ENCODE measurements around the gene TMEM222. TPM values are rescaled to one million over a fixed set of nuclear protein-coding genes. Genes with fewer than 3 reads are reported as not detected.

TMEM222 gene
- total and polyA plus RNA-seq, 10 of the 15 experiments (the other 5 are each of a cell fraction or from before 2014, with no cell fraction given): 3.8 to 43.5 (median 35.4) TPM

DNA sequence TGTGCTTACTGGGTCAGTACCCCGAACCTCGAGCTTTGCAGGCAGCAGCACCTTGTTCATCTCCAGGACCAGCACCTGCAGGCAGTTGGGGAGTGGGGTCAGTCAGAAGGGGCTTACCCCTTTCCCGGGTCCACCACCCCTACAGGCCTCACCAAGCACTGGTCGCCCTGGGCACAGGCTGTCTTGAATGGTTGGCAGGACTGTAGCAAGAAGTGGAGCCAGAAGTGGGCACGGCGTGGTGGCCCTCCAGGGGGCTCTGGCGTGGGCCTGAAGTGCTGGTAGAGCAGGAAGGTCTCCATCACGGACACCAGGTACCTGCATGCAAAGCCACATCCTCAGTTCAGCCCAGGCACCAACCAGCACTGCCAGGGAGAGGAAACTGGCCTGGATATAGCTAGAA lies 39.6 kb downstream of the TMEM222 start:
- DNase-seq (ENCODE audit: low read depth, low spot score): no peak

More for the DNA sequence above, 39.6 kb downstream of the TMEM222 start:
- ChIA-PET POLR2A (interaction anchor here (1.1 kb wide), 1 partner anchor 244 kb away, joined by 3 read pairs; no protein-coding TSS in a partner anchor), RAD21 (ENCODE audit: unreplicated experiment) (interaction anchor here (0.6 kb wide), 1 partner anchor 23 kb away, joined by 4 read pairs; no protein-coding TSS in a partner anchor), CTCF (interaction anchor here (1.8 to 2.4 kb wide), 2 partner anchors 9 to 30 kb away, joined by 5 to 9 read pairs; partner anchors contain the start of gene GPR3), SMC1A (ENCODE audit: uncharacterized antibody, unreplicated experiment) (interaction anchor here (1.3 kb wide), 1 partner anchor 26 kb away, joined by 4 read pairs; no protein-coding TSS in a partner anchor)
- H2AFZ ChIP-seq (ENCODE audit: control insufficient read depth, low read depth, low read length): no peak overlapping the region
- H3K27me3 ChIP-seq (replicated peaks in 1 of 2; ENCODE audit: control insufficient read depth in 2 of 2, insufficient read depth in 2 of 2, low read length in 1 of 2): no peaks in the 10 kb centered on the region; a peak in 1 of 4 replicates
- H3K36me3 ChIP-seq (ENCODE audit: control insufficient read depth in 2 of 2, insufficient read depth in 2 of 2, low read length in 1 of 2): no peaks in the 10 kb centered on the region
- no peaks in the 10 kb centered on the region for H3K9me3 ChIP-seq (replicated peaks; ENCODE audit: control insufficient read depth, insufficient read depth, low read length)
- no peak overlapping the region for H3K4me2 ChIP-seq (ENCODE audit: control insufficient read depth, insufficient read depth)
- WGBS (ENCODE audit: insufficient coverage, insufficient replicate concordance, low lambda C conversion rate, missing lambda C conversion rate): 76% methylated on average over 8 of the region's 8 CpGs
- no peaks in the 10 kb centered on the region for H3K79me2 ChIP-seq (ENCODE audit: control insufficient read depth, insufficient read depth, low read length)
- H3K27ac ChIP-seq (ENCODE audit: control insufficient read depth, insufficient read depth): no peak overlapping the region
- H4K20me1 ChIP-seq (ENCODE audit: control insufficient read depth, insufficient read depth): no peaks in the 10 kb centered on the region
- ATAC-seq: no peak
- in situ Hi-C loops (cut with MboI): no loop called here
- intact Hi-C loops (cut with micrococcal nuclease; ENCODE audit: unreplicated experiment): no loop called here
- no peak overlapping the region for H3K9ac ChIP-seq (ENCODE audit: control insufficient read depth, insufficient read depth, low read length)
- no peak for FAIRE-seq
- peaks cover 18% of the 10 kb centered on the region for H3K4me1 ChIP-seq (ENCODE audit: control insufficient read depth, insufficient read depth, low read length)
- no TSS peak for BruUV-seq (replicated peaks)
- TF ChIP-seq CBFB (IDR thresholded peaks at IDR 0.05; ENCODE audit: low read depth) (no peak), EED (IDR thresholded peaks at IDR 0.05; ENCODE audit: low read depth) (no peak), MEF2B (IDR thresholded peaks at IDR 0.05; ENCODE audit: partially characterized antibody, poor library complexity, severe bottlenecking) (no peak), SMAD1 (IDR thresholded peaks at IDR 0.05; ENCODE audit: low read depth, partially characterized antibody) (no peak), JUND (IDR thresholded peaks at IDR 0.05; ENCODE audit: low read depth, low read length) (no peak), TCF7 (IDR thresholded peaks at IDR 0.05; ENCODE audit: borderline replicate concordance) (no peak), TBL1XR1 (IDR thresholded peaks at IDR 0.05; ENCODE audit: low read depth, low read length) (no peak), EP300 (IDR thresholded peaks at IDR 0.05; ENCODE audit: borderline replicate concordance in 1 of 2, control insufficient read depth in 1 of 2, low read depth in 2 of 2, low read length in 2 of 2) (no peak), ETV6 (conservative IDR thresholded peaks at IDR 0.05 in 1 of 2, IDR thresholded peaks at IDR 0.05 in 1 of 2; ENCODE audit: borderline replicate concordance in 1 of 2, low read depth in 1 of 2) (no peak), ZNF217 (IDR thresholded peaks at IDR 0.05) (no peak), CHD2 (IDR thresholded peaks at IDR 0.05; ENCODE audit: borderline replicate concordance, low read depth, low read length) (no peak), BCL3 (IDR thresholded peaks at IDR 0.05; ENCODE audit: borderline replicate concordance, insufficient read depth, low read depth, low read length, poor library complexity, severe bottlenecking) (no peak), TCF12 (IDR thresholded peaks at IDR 0.05; ENCODE audit: low read depth, low read length) (no peak), SIN3A (IDR thresholded peaks at IDR 0.05; ENCODE audit: low read depth, low read length) (no peak), HDAC6 (IDR thresholded peaks at IDR 0.05; ENCODE audit: unreplicated experiment) (no peak), SREBF2 (IDR thresholded peaks at IDR 0.05; ENCODE audit: low read length) (no peak)
- TF ChIP-seq, protein P1, sequence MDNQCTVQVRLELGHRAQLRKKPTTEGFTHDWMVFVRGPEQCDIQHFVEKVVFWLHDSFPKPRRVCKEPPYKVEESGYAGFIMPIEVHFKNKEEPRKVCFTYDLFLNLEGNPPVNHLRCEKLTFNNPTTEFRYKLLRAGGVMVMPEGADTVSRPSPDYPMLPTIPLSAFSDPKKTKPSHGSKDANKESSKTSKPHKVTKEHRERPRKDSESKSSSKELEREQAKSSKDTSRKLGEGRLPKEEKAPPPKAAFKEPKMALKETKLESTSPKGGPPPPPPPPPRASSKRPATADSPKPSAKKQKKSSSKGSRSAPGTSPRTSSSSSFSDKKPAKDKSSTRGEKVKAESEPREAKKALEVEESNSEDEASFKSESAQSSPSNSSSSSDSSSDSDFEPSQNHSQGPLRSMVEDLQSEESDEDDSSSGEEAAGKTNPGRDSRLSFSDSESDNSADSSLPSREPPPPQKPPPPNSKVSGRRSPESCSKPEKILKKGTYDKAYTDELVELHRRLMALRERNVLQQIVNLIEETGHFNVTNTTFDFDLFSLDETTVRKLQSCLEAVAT (IDR thresholded peaks at IDR 0.05): no peak
- TF ChIP-seq, protein P2, sequence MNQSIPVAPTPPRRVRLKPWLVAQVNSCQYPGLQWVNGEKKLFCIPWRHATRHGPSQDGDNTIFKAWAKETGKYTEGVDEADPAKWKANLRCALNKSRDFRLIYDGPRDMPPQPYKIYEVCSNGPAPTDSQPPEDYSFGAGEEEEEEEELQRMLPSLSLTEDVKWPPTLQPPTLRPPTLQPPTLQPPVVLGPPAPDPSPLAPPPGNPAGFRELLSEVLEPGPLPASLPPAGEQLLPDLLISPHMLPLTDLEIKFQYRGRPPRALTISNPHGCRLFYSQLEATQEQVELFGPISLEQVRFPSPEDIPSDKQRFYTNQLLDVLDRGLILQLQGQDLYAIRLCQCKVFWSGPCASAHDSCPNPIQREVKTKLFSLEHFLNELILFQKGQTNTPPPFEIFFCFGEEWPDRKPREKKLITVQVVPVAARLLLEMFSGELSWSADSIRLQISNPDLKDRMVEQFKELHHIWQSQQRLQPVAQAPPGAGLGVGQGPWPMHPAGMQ (IDR thresholded peaks at IDR 0.05; ENCODE audit: borderline replicate concordance): no peak
- no peak overlapping the region for H3K4me3 ChIP-seq

Measured in GM12878 (cell line).